ENCODE data around the gene RPL29. TPM values are rescaled to one million over a fixed set of nuclear protein-coding genes. Genes with fewer than 3 reads are reported as not detected.

RPL29 gene
- total and polyA plus RNA-seq, 2 of the 13 experiments (the other 11 are each of a cell fraction or from before 2014, with no cell fraction given), result 1,348 to 2,263 TPM

DNA sequence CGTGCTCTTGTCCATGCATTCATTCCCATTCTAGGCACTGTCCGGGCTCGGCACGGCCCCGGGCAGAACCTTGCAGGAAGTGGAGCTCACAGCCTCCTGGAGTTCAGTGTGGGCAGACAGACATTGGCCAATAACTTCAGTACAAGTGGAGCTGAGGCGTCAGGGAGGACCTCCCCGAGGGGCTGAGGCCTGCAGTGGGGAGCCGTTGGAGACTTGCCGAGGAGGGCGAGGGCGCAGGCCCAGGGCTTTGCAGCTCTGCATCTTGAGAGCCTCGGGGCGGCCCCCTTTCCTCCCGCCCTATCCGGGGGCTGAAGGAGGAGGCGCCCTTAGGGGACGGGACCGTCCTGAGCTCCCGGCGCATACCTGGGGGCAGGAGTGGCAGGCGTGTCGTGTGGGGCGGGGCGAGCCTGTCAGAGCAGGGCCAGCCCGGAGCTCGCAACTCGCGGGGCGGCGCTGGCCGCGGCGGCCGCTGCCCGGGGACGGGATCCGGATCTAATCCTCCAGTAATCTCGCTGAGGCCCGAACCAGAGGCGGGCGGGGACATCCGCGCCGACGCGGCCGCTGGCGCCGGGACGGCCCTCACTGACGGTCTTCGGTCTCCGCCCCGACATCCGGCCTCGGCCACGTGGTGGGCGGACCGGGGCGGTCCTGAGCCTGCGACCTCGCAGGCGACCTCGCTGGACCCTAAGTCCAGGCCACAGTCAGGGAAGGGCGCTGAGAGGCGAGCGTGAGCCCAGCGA lies 12.7 kb downstream of the RPL29 start, which contains the start of gene ACY1 (continued):
- TF ChIP-seq ZNF292 (CRISPR knock-in tag; IDR thresholded peaks at IDR 0.05; ENCODE audit: borderline replicate concordance, low read depth), result no peak
- TF ChIP-seq JUN (CRISPR knock-in tag; IDR thresholded peaks at IDR 0.05), result no peak
- TF ChIP-seq PCBP1 (IDR thresholded peaks at IDR 0.05; ENCODE audit: borderline replicate concordance, low read depth, low read length), result no peak
- no peak; the same call in 1 of the 2 replicates for TF ChIP-seq GFI1 (CRISPR knock-in tag; IDR thresholded peaks at IDR 0.05; ENCODE audit: borderline replicate concordance)
- TF ChIP-seq ZNF7 (CRISPR knock-in tag; IDR thresholded peaks at IDR 0.05), result no peak
- TF ChIP-seq MAF1 (CRISPR knock-in tag; IDR thresholded peaks at IDR 0.05; ENCODE audit: borderline replicate concordance), result 0 out of 2 replicates have a peak, but pooled peaks have one; percentile 14
- no peak for TF ChIP-seq CCAR2 (optimal IDR thresholded peaks at IDR 0.05; ENCODE audit: low read depth, low read length)
- peak; percentile 96; the same call in 1 of the 2 replicates for TF ChIP-seq BRCA1 (CRISPR knock-in tag; IDR thresholded peaks at IDR 0.05)
- no peak; the same call in 1 of the 2 replicates for TF ChIP-seq ZNF550 (CRISPR knock-in tag; IDR thresholded peaks at IDR 0.05; ENCODE audit: borderline replicate concordance)
- TF ChIP-seq NFYC (CRISPR knock-in tag; IDR thresholded peaks at IDR 0.05), result peak; percentile 47
- no peak for TF ChIP-seq FOXK2 (IDR thresholded peaks at IDR 0.05)
- no peak; the same call in 1 of the 2 replicates for TF ChIP-seq ZBTB46 (CRISPR knock-in tag; IDR thresholded peaks at IDR 0.05; ENCODE audit: borderline replicate concordance)
- TF ChIP-seq GZF1 (CRISPR knock-in tag; IDR thresholded peaks at IDR 0.05), result 0 out of 2 replicates have a peak, but pooled peaks have one; percentile 21
- no peak for TF ChIP-seq JARID2 (CRISPR knock-in tag; IDR thresholded peaks at IDR 0.05; ENCODE audit: insufficient replicate concordance)
- peak; percentile 78 for TF ChIP-seq GATAD1 (CRISPR knock-in tag; IDR thresholded peaks at IDR 0.05)
- TF ChIP-seq ARNT2 (CRISPR knock-in tag; IDR thresholded peaks at IDR 0.05; ENCODE audit: low read depth), result peak; percentile 93; the same call in 1 of the 2 replicates
- no peak for TF ChIP-seq SRSF4 (IDR thresholded peaks at IDR 0.05; ENCODE audit: low read depth, low read length, poor library complexity, severe bottlenecking)
- no peak; the same call in 1 of the 2 replicates for TF ChIP-seq STAG1 (CRISPR knock-in tag; IDR thresholded peaks at IDR 0.05)
- peak; percentile 85 for TF ChIP-seq ZNF564 (CRISPR knock-in tag; IDR thresholded peaks at IDR 0.05)
- no peak; the same call in none of the 2 replicates for TF ChIP-seq KDM5B (CRISPR knock-in tag; IDR thresholded peaks at IDR 0.05; ENCODE audit: borderline replicate concordance)
- TF ChIP-seq HINFP (CRISPR knock-in tag; IDR thresholded peaks at IDR 0.05; ENCODE audit: low read depth), result peak; percentile 94
- peak; percentile 90 for TF ChIP-seq SKIL (CRISPR knock-in tag; IDR thresholded peaks at IDR 0.05; ENCODE audit: borderline replicate concordance)

Data from HepG2 (cell line).